ENCODE data around the gene RADIL.

DNA sequence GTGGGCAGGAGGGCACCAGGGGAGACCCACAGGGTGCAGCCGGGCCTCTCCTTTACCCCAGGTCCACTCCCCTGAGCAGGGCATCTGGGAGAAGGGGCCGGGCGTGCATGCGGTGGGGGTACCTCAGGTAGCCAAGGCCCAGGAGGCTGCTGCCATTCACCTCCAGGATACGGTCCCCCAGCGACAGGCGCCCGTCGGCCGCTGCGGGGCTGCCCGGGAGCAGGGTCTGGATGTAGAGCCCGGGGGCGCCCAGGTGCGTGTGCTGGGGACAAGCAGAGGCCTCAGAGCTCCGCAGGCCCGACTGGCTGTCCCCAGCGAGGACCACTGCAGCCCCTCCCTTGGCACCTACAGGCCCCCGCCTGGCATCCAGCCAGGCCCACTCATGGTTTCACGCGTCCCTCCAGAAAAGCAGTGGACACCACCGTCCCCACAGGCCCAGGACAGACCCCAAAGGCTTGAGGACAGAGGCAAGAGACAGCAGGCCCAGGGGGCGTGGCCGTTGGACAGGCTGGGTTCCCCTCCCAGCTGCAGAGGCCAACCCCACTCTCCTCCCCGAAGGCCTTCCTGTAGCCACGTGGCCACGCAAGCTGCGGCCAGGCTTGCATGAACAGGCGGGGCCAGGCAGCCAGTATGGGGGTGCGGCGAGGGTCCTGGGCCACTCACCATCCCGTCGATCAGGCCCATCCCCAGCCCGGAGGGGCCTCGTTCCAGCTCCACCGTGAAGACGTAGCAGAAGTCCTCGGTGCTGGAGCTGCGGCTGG is 83.8 kb downstream of the RADIL start:
- TF ChIP-seq, protein P1, sequence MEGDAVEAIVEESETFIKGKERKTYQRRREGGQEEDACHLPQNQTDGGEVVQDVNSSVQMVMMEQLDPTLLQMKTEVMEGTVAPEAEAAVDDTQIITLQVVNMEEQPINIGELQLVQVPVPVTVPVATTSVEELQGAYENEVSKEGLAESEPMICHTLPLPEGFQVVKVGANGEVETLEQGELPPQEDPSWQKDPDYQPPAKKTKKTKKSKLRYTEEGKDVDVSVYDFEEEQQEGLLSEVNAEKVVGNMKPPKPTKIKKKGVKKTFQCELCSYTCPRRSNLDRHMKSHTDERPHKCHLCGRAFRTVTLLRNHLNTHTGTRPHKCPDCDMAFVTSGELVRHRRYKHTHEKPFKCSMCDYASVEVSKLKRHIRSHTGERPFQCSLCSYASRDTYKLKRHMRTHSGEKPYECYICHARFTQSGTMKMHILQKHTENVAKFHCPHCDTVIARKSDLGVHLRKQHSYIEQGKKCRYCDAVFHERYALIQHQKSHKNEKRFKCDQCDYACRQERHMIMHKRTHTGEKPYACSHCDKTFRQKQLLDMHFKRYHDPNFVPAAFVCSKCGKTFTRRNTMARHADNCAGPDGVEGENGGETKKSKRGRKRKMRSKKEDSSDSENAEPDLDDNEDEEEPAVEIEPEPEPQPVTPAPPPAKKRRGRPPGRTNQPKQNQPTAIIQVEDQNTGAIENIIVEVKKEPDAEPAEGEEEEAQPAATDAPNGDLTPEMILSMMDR (IDR thresholded peaks at IDR 0.05; ENCODE audit: insufficient read depth, low read depth, low read length), result no peak
- no peak for TF ChIP-seq EZH2 (IDR thresholded peaks at IDR 0.05; ENCODE audit: insufficient read depth, low read length)
